Measurements from ENCODE around the gene WDR20. TPM values are rescaled to one million over a fixed set of nuclear protein-coding genes. Genes with fewer than 3 reads are reported as not detected.

Gene WDR20
- total RNA-seq, 2 experiments from 2014 or later, result 13.3 to 31.0 TPM

DNA sequence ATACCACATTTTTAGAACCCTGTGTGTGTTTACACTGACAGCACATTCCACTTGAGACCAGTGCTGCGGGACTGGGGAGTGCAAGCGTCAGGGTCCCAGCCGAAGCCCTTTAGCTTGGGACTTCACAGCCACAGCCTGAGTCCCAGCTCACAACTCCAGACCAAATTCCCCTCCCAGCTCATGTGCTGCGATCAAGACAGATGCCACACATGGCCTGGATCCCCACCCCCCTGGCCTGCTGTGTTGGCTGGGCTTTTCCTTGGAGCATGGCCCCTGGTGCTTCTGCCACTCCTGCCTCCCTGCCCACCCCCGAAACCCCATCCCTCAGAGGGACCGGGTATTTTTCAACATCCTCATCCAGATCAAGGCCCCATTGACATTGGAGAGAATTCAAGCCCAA is 63.7 kb downstream of the WDR20 start:
- no TSS peak for BruUV-seq (replicated peaks)
- POLR2A ChIA-PET, result no interaction called here
- Histone ChIP-seq H3K36me3 (ENCODE audit: insufficient read depth, low read length) (peaks cover 34% of the 10 kb centered on the region; the same call in 1 of the 2 replicates), H3K27ac (ENCODE audit: low read depth, low read length, poor library complexity, severe bottlenecking) (no peak overlapping the region), H4K20me1 (ENCODE audit: insufficient read depth, low read length) (no peaks in the 10 kb centered on the region), H3K9me2 (ENCODE audit: insufficient read depth, low read length) (no peaks in the 10 kb centered on the region), H2AFZ (ENCODE audit: low read length) (no peak overlapping the region), H3K4me3 (ENCODE audit: low read depth, low read length, poor library complexity, severe bottlenecking) (no peak overlapping the region), H3K4me1 (ENCODE audit: insufficient read depth, low read length, poor library complexity, severe bottlenecking) (peaks cover 61% of the 10 kb centered on the region), H3K9me3 (ENCODE audit: low read length) (no peaks in the 10 kb centered on the region), H3K79me2 (ENCODE audit: insufficient read depth, low read depth, low read length) (peaks cover 6% of the 10 kb centered on the region; the same call in 1 of the 2 replicates), H3K4me2 (ENCODE audit: low read length) (0 out of 2 replicates have a peak overlapping the region, but pooled peaks have one; percentile 3)
- CTCF ChIA-PET (ENCODE audit: unreplicated experiment), result no interaction called here
- intact Hi-C loops (cut with micrococcal nuclease; ENCODE audit: unreplicated experiment), result no loop called here
- TF ChIP-seq, protein P1, sequence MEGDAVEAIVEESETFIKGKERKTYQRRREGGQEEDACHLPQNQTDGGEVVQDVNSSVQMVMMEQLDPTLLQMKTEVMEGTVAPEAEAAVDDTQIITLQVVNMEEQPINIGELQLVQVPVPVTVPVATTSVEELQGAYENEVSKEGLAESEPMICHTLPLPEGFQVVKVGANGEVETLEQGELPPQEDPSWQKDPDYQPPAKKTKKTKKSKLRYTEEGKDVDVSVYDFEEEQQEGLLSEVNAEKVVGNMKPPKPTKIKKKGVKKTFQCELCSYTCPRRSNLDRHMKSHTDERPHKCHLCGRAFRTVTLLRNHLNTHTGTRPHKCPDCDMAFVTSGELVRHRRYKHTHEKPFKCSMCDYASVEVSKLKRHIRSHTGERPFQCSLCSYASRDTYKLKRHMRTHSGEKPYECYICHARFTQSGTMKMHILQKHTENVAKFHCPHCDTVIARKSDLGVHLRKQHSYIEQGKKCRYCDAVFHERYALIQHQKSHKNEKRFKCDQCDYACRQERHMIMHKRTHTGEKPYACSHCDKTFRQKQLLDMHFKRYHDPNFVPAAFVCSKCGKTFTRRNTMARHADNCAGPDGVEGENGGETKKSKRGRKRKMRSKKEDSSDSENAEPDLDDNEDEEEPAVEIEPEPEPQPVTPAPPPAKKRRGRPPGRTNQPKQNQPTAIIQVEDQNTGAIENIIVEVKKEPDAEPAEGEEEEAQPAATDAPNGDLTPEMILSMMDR (conservative IDR thresholded peaks at IDR 0.05; ENCODE audit: low read length), result no peak
- no peak for TF ChIP-seq EZH2phosphoT487 (IDR thresholded peaks at IDR 0.05; ENCODE audit: borderline replicate concordance, low read depth, low read length)
- no peak for DNase-seq (ENCODE audit: low spot score)

DNA sequence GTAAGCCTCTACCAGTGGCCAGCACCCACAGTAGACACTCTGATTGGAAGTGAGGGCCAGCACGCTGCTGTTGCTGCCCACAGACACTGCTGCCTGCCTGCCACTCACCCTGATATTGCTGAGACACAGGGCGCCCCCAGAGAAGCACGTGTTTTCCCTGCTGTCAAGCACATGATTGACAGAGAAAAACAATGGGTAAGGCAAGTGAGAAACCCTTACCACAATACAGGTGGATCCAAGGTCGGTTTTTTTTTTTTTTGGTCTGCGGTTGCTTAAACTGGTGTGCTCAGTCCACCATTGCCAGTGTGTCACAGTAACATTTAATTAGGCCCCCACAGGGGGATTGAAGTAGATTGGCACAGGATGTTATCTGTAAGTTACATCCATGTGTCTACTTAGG is 65.9 kb downstream of the WDR20 start:
- CTCF ChIA-PET (ENCODE audit: unreplicated experiment), result no interaction called here
- POLR2A ChIA-PET, result no interaction called here
- intact Hi-C loops (cut with micrococcal nuclease; ENCODE audit: unreplicated experiment), result no loop called here
- Histone ChIP-seq H3K79me2 (ENCODE audit: insufficient read depth, low read depth, low read length) (peaks cover 5% of the 10 kb centered on the region; the same call in 1 of the 2 replicates), H2AFZ (ENCODE audit: low read length) (no peak overlapping the region), H3K27ac (ENCODE audit: low read depth, low read length, poor library complexity, severe bottlenecking) (peak overlapping the region; percentile 57), H4K20me1 (ENCODE audit: insufficient read depth, low read length) (no peaks in the 10 kb centered on the region), H3K9me3 (ENCODE audit: low read length) (no peaks in the 10 kb centered on the region), H3K4me3 (ENCODE audit: low read depth, low read length, poor library complexity, severe bottlenecking) (no peak overlapping the region), H3K36me3 (ENCODE audit: insufficient read depth, low read length) (peaks cover 36% of the 10 kb centered on the region; the same call in 1 of the 2 replicates), H3K4me1 (ENCODE audit: insufficient read depth, low read length, poor library complexity, severe bottlenecking) (peaks cover 54% of the 10 kb centered on the region), H3K9me2 (ENCODE audit: insufficient read depth, low read length) (no peaks in the 10 kb centered on the region), H3K4me2 (ENCODE audit: low read length) (peak overlapping the region; percentile 43)
- TF ChIP-seq, protein P1 (conservative IDR thresholded peaks at IDR 0.05; ENCODE audit: low read length), result no peak
- TF ChIP-seq EZH2phosphoT487 (IDR thresholded peaks at IDR 0.05; ENCODE audit: borderline replicate concordance, low read depth, low read length), result no peak
- BruUV-seq (replicated peaks), result no TSS peak
- peak; percentile 85 for DNase-seq (ENCODE audit: low spot score)

DNA sequence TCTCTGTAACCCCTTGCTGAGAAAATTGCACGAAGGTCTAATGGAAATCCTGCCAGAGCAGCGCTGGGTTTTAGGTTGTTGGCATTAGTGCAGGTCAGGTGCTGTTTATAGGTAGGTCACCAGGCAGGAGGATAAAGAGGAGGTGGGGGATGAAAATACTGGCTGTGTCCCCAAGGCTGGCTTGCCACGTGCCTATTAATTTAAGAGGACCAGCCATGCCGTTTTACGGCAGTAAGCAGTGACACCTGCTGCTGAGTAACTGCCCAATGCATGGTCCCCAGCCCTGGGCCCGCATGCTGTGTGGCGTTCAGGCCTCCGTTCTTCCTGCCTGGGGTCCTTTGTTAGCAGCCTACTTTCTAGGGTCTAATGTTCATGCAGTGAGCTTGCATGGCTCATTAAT is 67.2 kb downstream of the WDR20 start:
- Histone ChIP-seq H4K20me1 (ENCODE audit: insufficient read depth, low read length) (no peaks in the 10 kb centered on the region), H3K36me3 (ENCODE audit: insufficient read depth, low read length) (peaks cover 36% of the 10 kb centered on the region; the same call in 1 of the 2 replicates), H3K4me2 (ENCODE audit: low read length) (no peak overlapping the region), H3K9me3 (ENCODE audit: low read length) (no peaks in the 10 kb centered on the region), H3K4me3 (ENCODE audit: low read depth, low read length, poor library complexity, severe bottlenecking) (no peak overlapping the region), H3K4me1 (ENCODE audit: insufficient read depth, low read length, poor library complexity, severe bottlenecking) (peaks cover 41% of the 10 kb centered on the region), H2AFZ (ENCODE audit: low read length) (no peak overlapping the region), H3K27ac (ENCODE audit: low read depth, low read length, poor library complexity, severe bottlenecking) (no peak overlapping the region), H3K9me2 (ENCODE audit: insufficient read depth, low read length) (no peaks in the 10 kb centered on the region), H3K79me2 (ENCODE audit: insufficient read depth, low read depth, low read length) (no peaks in the 10 kb centered on the region)
- no peak for DNase-seq (ENCODE audit: low spot score)
- BruUV-seq (replicated peaks), result no TSS peak
- CTCF ChIA-PET (ENCODE audit: unreplicated experiment), result no interaction called here
- TF ChIP-seq, protein P1 (conservative IDR thresholded peaks at IDR 0.05; ENCODE audit: low read length), result no peak
- TF ChIP-seq EZH2phosphoT487 (IDR thresholded peaks at IDR 0.05; ENCODE audit: borderline replicate concordance, low read depth, low read length), result no peak
- POLR2A ChIA-PET, result interaction anchor here (0.6 kb wide), 1 partner anchor 402 kb away, joined by 3 read pairs; no protein-coding TSS in a partner anchor
- intact Hi-C loops (cut with micrococcal nuclease; ENCODE audit: unreplicated experiment), result no loop called here
